SK-N-SH treated with all-trans-retinoic acid at 6 μM for 48 hours (cell line): ENCODE data around the gene MRFAP1.

Experiments used
- ATAC-seq: fragments of 200-7000 bp; cut with Tn5 transposase; 3 replicates; pipeline ENCODE4 v1.9.1; 2020; ENCODE audit warnings: mild to moderate bottlenecking, moderate library complexity
- ARNTL ChIP-seq: fragments of 450-650 bp; formaldehyde crosslinking; IDR thresholded peaks from 2 replicates; pipeline ENCODE4 v1.5.0; 2020; ENCODE audit warnings: low read depth, mild to moderate bottlenecking, moderate library complexity, borderline replicate concordance
- BACH2 ChIP-seq: fragments of 250-450 bp; sonication (Bioruptor Pico); IDR thresholded peaks from 2 replicates; pipeline ENCODE4 v1.9.0; 2021; ENCODE audit warnings: mild to moderate bottlenecking, borderline replicate concordance
- CSDC2 ChIP-seq: fragments of 250-450 bp; sonication (Bioruptor Pico); IDR thresholded peaks from 2 replicates; pipeline ENCODE4 v1.5.0; 2020; ENCODE audit warnings: mild to moderate bottlenecking, moderate library complexity
- ESRRG ChIP-seq: fragments of 250-450 bp; sonication (Bioruptor Pico); IDR thresholded peaks from 2 replicates; pipeline ENCODE4 v1.6.1; 2021; ENCODE audit warnings: mild to moderate bottlenecking
- GLIS3 ChIP-seq: fragments of 250-450 bp; sonication (Bioruptor Pico); IDR thresholded peaks from 2 replicates; pipeline ENCODE4 v1.5.0; 2020; ENCODE audit warnings: mild to moderate bottlenecking, moderate library complexity
- ISL1 ChIP-seq: fragments of 250-450 bp; sonication (Bioruptor Pico); IDR thresholded peaks from 2 replicates; pipeline ENCODE4 v2.1.2; 2022; ENCODE audit warnings: mild to moderate bottlenecking, moderate library complexity
- OSR1 ChIP-seq: fragments of 250-450 bp; sonication (Bioruptor Pico); IDR thresholded peaks from 2 replicates; pipeline ENCODE4 v1.8.0; 2022; ENCODE audit warnings: moderate library complexity, mild to moderate bottlenecking, inconsistent platforms
- PPARA ChIP-seq: fragments of 250-450 bp; sonication (Bioruptor Pico); IDR thresholded peaks from 2 replicates; pipeline ENCODE4 v1.5.0; 2020; ENCODE audit warnings: mild to moderate bottlenecking, borderline replicate concordance
- RARB ChIP-seq: fragments of 250-450 bp; sonication (Bioruptor Pico); IDR thresholded peaks from 2 replicates; pipeline ENCODE4 v1.8.0; 2021; ENCODE audit warnings: mild to moderate bottlenecking, moderate library complexity
- TCF4 ChIP-seq: fragments of 250-450 bp; sonication (Bioruptor Pico); IDR thresholded peaks from 2 replicates; pipeline ENCODE4 v1.8.0; 2021; ENCODE audit warnings: mild to moderate bottlenecking, moderate library complexity, borderline replicate concordance
- TOX ChIP-seq: fragments of 250-450 bp; sonication (Bioruptor Pico); IDR thresholded peaks from 2 replicates; pipeline ENCODE4 v1.8.0; 2021; ENCODE audit warnings: mild to moderate bottlenecking, moderate library complexity, borderline replicate concordance
- ZC3H10 ChIP-seq: fragments of 250-450 bp; sonication (Bioruptor Pico); IDR thresholded peaks from 2 replicates; pipeline ENCODE4 v1.5.1; 2021; ENCODE audit warnings: mild to moderate bottlenecking, moderate library complexity
- ZFP3 ChIP-seq: fragments of 250-450 bp; sonication (Bioruptor Pico); IDR thresholded peaks from 2 replicates; pipeline ENCODE4 v1.5.0; 2020; ENCODE audit warnings: mild to moderate bottlenecking, moderate library complexity
- ZFP30 ChIP-seq: fragments of 450-650 bp; formaldehyde crosslinking; IDR thresholded peaks from 2 replicates; pipeline ENCODE4 v1.5.0; 2022; ENCODE audit warnings: mild to moderate bottlenecking, moderate library complexity
- ZNF565 ChIP-seq: fragments of 450-650 bp; formaldehyde crosslinking; conservative IDR thresholded peaks from 2 replicates; pipeline ENCODE4 v1.5.0; 2020; ENCODE audit warnings: low read depth, mild to moderate bottlenecking, moderate library complexity
- ZNF70 ChIP-seq: fragments of 450-650 bp; formaldehyde crosslinking; IDR thresholded peaks from 2 replicates; pipeline ENCODE4 v1.5.0; 2020; ENCODE audit warnings: mild to moderate bottlenecking, moderate library complexity
- ZNF8 ChIP-seq: fragments of 450-650 bp; formaldehyde crosslinking; IDR thresholded peaks from 2 replicates; pipeline ENCODE4 v1.5.0; 2020; ENCODE audit warnings: mild to moderate bottlenecking, moderate library complexity
- TF ChIP-seq, protein P1 (sequence below): fragments of 250-450 bp; sonication (Bioruptor Pico); IDR thresholded peaks from 2 replicates; pipeline ENCODE4 v1.5.0; 2020; ENCODE audit warnings: mild to moderate bottlenecking, moderate library complexity
- TF ChIP-seq, protein P2 (sequence below): fragments of 250-450 bp; sonication (Bioruptor Pico); IDR thresholded peaks from 2 replicates; pipeline ENCODE4 v1.5.1; 2021; ENCODE audit warnings: mild to moderate bottlenecking, moderate library complexity
- TF ChIP-seq, protein P3 (sequence below): fragments of 250-450 bp; sonication (Bioruptor Pico); IDR thresholded peaks from 2 replicates; pipeline ENCODE4 v1.5.1; 2020; ENCODE audit warnings: low read depth, mild to moderate bottlenecking, moderate library complexity
- TF ChIP-seq, protein P4 (sequence below): fragments of 250-450 bp; sonication (Bioruptor Pico); IDR thresholded peaks from 2 replicates; pipeline ENCODE4 v1.8.0; 2021; ENCODE audit warnings: low read depth, mild to moderate bottlenecking, moderate library complexity, borderline replicate concordance

Gene MRFAP1

DNA sequence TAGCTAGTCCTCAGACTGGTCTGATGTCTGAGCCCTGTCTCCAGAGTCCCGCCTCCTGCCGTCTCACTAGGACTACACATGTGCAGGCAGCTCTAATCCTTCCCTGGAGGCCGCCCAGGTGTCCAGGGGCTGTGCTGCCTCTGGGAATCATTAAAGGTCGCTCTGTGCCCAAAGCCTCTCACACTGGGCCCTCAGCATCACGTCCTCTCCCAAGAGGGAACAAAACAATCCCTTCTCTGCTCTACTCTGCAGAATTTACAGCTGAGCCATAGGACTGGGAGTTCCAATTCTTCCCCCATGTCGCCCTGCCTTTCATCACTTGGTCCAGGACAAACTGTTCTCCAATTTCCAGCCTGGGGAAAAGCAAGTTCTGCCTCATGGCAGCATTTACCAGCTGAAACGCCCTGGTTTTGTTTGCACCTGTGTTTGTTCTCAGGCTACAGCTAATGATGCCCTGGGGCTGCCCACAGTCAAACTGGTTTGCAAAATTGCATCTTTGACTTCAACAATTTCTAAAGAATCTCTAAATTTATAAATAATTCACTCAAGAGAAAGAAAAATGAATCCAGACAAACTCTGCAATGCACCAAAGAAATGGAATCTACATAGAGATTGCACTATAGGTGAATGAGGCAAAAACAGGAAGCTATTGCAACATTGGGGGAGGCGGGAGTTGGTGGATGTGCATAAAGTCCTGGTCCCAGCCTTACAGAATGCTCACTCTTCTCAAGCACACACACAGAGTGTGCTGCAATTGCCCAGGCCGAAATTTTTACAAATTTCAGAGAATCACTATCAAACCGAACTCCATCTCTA lies 7.2 kb upstream of the MRFAP1 start:
- TF ChIP-seq PPARA: no peak
- TF ChIP-seq ARNTL (CRISPR knock-in tag): no peak
- TF ChIP-seq TOX (CRISPR knock-in tag): no peak
- no peak for TF ChIP-seq GLIS3
- TF ChIP-seq TCF4: no peak
- no peak for TF ChIP-seq ZFP3 (CRISPR knock-in tag)
- TF ChIP-seq ZNF8 (CRISPR knock-in tag): no peak
- TF ChIP-seq, protein P1, sequence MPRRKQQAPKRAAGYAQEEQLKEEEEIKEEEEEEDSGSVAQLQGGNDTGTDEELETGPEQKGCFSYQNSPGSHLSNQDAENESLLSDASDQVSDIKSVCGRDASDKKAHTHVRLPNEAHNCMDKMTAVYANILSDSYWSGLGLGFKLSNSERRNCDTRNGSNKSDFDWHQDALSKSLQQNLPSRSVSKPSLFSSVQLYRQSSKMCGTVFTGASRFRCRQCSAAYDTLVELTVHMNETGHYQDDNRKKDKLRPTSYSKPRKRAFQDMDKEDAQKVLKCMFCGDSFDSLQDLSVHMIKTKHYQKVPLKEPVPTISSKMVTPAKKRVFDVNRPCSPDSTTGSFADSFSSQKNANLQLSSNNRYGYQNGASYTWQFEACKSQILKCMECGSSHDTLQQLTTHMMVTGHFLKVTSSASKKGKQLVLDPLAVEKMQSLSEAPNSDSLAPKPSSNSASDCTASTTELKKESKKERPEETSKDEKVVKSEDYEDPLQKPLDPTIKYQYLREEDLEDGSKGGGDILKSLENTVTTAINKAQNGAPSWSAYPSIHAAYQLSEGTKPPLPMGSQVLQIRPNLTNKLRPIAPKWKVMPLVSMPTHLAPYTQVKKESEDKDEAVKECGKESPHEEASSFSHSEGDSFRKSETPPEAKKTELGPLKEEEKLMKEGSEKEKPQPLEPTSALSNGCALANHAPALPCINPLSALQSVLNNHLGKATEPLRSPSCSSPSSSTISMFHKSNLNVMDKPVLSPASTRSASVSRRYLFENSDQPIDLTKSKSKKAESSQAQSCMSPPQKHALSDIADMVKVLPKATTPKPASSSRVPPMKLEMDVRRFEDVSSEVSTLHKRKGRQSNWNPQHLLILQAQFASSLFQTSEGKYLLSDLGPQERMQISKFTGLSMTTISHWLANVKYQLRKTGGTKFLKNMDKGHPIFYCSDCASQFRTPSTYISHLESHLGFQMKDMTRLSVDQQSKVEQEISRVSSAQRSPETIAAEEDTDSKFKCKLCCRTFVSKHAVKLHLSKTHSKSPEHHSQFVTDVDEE (CRISPR knock-in tag): no peak
- TF ChIP-seq ZC3H10: no peak
- no peak for ATAC-seq

DNA sequence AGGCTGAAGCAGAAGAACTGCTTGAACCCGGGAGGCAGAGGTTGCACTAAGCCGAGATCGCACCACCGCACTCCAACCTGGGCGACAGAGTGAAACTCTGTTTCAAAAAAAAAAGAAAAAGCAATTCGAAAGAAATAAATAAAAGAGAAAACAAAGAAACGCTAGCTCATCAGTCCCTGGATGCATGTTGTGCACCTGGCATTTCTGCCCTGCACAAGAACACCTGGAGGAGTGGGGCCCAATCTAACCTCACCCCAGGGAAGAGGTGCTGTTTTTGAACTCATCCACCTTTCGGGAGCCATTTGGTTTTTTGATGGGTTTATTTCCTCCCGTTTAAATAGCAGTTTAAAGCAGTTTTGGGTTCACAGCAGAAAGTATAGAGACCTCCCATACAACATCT lies 5.7 kb upstream of the MRFAP1 start:
- no peak for TF ChIP-seq PPARA
- no peak for TF ChIP-seq RARB (CRISPR knock-in tag)
- no peak for TF ChIP-seq ZNF70 (CRISPR knock-in tag)
- TF ChIP-seq, protein P2, sequence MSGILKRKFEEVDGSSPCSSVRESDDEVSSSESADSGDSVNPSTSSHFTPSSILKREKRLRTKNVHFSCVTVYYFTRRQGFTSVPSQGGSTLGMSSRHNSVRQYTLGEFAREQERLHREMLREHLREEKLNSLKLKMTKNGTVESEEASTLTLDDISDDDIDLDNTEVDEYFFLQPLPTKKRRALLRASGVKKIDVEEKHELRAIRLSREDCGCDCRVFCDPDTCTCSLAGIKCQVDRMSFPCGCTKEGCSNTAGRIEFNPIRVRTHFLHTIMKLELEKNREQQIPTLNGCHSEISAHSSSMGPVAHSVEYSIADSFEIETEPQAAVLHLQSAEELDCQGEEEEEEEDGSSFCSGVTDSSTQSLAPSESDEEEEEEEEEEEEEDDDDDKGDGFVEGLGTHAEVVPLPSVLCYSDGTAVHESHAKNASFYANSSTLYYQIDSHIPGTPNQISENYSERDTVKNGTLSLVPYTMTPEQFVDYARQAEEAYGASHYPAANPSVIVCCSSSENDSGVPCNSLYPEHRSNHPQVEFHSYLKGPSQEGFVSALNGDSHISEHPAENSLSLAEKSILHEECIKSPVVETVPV: no peak
- ATAC-seq: no peak

DNA sequence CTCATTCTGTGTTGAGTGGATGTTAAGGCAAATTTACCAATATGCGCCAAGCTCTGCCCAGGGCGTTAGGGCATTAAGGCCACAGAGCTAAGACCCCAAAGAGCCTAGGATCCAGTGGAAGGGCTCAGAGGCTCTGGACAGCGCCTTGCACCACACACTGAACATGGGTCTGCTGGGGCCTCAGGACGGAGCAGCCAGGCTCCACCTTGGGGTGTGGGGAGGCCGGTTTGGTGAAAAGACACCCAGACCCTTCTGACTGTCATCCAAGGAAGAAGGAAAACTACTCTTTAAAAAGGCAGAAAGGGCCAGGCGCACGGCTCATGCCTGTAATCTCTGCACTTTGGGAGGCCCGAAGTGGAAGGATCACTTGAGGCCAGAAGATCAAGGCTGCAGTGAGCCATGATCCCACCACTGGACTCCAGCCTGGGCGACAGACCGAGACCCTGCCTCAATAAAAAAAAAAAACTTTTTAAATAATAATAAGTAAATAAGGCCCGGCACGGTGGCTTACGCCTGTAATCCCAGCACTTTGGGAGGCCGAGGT lies 1.3 kb upstream of the MRFAP1 start:
- TF ChIP-seq ISL1 (CRISPR knock-in tag): no peak
- TF ChIP-seq, protein P1 (CRISPR knock-in tag): no peak
- TF ChIP-seq ZC3H10: no peak
- ATAC-seq: no peak

DNA sequence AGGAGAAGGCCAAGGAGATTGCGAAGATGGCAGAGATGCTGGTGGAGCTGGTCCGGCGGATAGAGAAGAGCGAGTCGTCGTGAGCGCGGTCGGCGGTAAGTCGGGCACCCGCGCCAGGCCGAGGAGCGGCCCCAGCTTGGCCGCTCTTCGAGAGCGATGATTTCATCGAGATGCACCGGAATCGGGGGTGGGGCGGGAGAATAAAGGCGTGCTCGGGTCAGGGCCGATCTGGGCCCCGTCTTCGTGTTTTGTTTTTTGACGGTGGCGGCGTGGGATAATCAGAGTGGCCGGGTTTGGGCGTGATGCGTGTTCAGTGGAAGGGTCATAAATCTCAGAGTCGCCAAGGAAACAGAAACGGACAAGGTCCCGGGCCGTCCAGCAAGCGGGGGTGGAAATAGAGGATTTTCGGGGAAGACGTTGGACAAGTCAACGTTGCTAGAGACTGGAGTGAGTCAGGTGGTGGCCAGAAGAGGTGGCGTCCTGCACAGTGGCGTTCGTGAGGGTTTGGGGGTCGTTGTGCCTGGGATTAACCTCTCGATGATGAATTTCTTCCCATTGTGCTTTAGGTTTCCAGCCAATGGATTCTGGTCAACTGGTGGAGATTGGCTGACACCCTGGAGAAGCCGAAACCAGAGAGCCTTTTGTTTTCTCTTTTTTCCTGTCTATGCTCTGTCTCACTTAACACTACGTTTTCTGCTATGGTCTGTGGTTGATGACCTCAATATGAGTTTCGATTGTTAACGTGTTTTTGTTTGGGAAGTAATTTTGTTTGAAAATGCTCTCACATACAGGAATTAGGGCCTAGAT lies 882 bp downstream of the MRFAP1 start:
- TF ChIP-seq ZFP30 (CRISPR knock-in tag) (no peak), OSR1 (CRISPR knock-in tag) (no peak), ZNF70 (CRISPR knock-in tag) (no peak), TCF4 (no peak), ZNF565 (CRISPR knock-in tag) (no peak), RARB (CRISPR knock-in tag) (no peak), TOX (CRISPR knock-in tag) (no peak), ZFP3 (CRISPR knock-in tag) (no peak), BACH2 (no peak), ARNTL (CRISPR knock-in tag) (no peak), CSDC2 (CRISPR knock-in tag) (no peak), ZC3H10 (no peak), ESRRG (CRISPR knock-in tag) (no peak)
- TF ChIP-seq, protein P2: no peak
- TF ChIP-seq, protein P3, sequence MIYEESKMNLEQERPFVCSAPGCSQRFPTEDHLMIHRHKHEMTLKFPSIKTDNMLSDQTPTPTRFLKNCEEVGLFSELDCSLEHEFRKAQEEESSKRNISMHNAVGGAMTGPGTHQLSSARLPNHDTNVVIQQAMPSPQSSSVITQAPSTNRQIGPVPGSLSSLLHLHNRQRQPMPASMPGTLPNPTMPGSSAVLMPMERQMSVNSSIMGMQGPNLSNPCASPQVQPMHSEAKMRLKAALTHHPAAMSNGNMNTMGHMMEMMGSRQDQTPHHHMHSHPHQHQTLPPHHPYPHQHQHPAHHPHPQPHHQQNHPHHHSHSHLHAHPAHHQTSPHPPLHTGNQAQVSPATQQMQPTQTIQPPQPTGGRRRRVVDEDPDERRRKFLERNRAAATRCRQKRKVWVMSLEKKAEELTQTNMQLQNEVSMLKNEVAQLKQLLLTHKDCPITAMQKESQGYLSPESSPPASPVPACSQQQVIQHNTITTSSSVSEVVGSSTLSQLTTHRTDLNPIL (CRISPR knock-in tag): no peak
- TF ChIP-seq, protein P4, sequence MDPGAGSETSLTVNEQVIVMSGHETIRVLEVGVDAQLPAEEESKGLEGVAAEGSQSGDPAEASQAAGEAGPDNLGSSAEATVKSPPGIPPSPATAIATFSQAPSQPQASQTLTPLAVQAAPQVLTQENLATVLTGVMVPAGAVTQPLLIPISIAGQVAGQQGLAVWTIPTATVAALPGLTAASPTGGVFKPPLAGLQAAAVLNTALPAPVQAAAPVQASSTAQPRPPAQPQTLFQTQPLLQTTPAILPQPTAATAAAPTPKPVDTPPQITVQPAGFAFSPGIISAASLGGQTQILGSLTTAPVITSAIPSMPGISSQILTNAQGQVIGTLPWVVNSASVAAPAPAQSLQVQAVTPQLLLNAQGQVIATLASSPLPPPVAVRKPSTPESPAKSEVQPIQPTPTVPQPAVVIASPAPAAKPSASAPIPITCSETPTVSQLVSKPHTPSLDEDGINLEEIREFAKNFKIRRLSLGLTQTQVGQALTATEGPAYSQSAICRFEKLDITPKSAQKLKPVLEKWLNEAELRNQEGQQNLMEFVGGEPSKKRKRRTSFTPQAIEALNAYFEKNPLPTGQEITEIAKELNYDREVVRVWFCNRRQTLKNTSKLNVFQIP (CRISPR knock-in tag): no peak
- ATAC-seq: peak; percentile 63
